NCI-H2196 (cell line): ENCODE results near the gene CSAD.

Experiments used
- DNase-seq: peaks from one replicate; lab custom pipeline; 2025; ENCODE audit not compliant: unreplicated experiment; lab: John Stamatoyannopoulos, UW

Gene CSAD

DNA sequence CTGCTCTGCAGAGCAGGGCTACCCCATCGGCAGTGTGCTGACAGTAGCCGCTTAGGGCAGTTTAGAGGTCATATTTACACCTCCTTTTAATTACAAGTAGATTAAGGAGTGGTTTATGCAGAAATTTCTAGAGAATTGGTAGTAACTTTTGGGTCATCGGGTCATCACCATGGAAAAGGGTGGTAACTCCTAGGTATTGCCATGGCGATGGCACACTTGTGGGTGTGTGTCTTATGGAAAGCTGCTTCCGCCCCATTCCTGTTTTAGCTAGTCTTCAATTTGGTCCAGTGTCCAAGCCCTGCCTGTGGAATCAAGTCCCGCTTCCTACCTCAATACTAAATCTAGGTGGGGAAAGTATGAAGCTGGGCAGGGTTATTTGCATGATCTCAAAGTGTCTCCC is 29.7 kb downstream of the CSAD start:
- no peak for DNase-seq

GRCh38 chr12:53147653-53148052 is 33.1 kb downstream of the CSAD start:
- DNase-seq: no peak

- DNase-seq: no peak
These were observed 33.5 kb downstream of the CSAD start for GRCh38 chr12:53147181-53147580.

DNA sequence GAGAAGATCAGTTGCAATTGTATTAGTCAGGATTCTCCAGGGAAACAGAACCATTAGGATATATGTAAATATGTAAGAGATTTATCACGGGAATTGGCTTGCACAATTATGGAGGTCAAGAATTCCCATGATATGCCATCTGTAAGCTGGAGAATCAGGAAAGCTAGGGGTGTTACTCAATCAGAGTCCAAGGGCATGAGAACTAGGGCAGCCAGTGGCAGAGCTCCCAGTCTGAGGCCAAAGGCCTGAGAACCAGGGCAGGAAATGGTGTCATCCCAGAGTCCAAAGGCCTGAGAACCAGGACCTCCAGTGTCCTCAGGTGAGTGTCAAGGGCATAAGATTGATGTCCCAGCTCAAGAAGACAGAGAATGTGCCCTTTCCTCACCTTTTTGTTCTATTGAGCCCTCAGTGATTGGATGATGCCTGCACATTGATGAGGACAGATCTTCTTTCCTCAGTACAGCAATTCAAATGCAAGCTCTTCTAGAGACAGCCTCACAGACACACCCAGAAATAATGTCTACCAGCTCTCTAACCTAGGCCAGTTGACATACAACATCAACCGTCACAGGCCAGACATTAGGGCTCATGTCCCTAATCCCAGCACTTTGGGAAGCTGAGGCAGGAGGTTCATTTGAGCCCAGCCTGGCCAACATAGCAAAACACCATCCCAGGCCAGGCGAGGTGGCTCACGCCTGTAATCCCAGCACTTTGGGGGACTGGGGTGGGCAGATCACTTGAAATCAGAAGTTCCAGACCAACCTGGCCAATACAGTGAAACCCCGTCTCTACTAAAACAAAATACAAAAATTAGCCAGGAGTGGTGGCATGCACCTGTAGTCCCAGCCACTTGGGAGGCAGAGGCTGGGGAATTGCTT is 35.1 kb downstream of the CSAD start:
- no peak for DNase-seq

- no peak for DNase-seq
These were observed 37.4 kb downstream of the CSAD start for GRCh38 chr12:53143355-53143754.

- DNase-seq: no peak
These were observed 47.0 kb downstream of the CSAD start for GRCh38 chr12:53133722-53134121.

GRCh38 chr12:53131844-53132243 is 48.9 kb downstream of the CSAD start:
- no peak for DNase-seq

DNA sequence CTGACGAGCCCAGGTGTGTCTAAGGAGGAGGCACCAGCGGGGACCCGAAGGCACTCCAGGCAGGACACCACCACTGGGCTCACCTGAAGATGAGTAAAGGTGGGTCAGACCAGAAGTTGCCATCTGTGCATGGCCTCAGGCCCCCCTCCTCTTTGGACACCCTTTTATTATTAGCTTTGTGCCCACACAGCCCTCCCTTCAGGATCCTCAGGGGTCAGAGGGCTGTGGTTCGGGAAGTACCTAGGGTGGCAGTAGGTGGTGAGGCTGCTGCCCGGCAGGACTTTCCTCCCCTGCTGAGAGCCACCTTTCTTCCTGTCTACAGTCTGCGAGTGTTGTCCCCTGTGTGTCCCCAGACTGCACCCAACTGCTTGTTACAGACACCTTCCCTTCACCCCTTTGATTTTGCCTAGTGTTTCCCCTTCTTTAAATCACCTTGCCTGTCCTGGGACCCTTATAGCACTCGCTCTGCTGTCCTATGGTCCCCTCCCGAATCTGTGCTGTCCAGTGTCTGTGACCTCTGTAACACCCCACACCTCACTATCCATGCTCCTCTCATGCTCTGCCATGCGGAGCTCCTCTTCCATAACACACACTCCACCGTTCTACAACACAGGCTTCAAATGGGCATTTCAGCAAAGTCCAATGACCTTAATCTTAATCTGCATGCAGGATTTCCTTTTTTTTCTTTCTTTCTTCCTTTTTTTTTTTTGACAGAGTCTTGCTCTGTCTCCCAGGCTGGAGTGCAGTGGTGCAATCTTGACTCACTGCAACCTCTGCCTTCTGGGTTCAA is 51.8 kb downstream of the CSAD start:
- DNase-seq: no peak

GRCh38 chr12:53127169-53127568 is 53.6 kb downstream of the CSAD start:
- no peak for DNase-seq

- no peak for DNase-seq
These were observed 56.4 kb downstream of the CSAD start for GRCh38 chr12:53124352-53124723.

- DNase-seq: no peak
These were observed 57.0 kb downstream of the CSAD start for GRCh38 chr12:53123578-53124351.

DNA sequence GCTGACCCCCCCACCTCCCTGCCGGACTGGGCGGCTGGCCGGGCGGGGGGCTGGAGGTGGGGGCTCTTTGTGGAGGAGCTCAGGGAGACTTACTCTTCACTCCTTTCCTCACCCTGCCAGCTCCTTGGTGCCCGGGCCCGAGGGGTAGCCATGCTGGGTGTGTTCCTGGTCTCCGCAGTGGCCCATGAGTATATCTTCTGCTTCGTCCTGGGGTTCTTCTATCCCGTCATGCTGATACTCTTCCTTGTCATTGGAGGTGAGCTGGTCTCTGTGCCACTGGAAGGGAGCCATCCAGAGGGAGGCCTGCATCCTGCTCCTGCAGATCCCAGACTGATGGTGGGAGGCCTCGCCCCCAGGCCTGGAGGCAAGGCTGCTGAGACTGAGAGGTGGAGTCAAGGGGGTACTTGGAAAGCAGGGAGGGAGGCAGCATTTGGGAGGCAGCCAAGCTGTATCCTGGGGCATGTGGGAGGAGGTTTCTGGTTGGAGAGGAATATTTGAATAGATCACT is 57.7 kb downstream of the CSAD start:
- DNase-seq: peak; percentile 9

DNA sequence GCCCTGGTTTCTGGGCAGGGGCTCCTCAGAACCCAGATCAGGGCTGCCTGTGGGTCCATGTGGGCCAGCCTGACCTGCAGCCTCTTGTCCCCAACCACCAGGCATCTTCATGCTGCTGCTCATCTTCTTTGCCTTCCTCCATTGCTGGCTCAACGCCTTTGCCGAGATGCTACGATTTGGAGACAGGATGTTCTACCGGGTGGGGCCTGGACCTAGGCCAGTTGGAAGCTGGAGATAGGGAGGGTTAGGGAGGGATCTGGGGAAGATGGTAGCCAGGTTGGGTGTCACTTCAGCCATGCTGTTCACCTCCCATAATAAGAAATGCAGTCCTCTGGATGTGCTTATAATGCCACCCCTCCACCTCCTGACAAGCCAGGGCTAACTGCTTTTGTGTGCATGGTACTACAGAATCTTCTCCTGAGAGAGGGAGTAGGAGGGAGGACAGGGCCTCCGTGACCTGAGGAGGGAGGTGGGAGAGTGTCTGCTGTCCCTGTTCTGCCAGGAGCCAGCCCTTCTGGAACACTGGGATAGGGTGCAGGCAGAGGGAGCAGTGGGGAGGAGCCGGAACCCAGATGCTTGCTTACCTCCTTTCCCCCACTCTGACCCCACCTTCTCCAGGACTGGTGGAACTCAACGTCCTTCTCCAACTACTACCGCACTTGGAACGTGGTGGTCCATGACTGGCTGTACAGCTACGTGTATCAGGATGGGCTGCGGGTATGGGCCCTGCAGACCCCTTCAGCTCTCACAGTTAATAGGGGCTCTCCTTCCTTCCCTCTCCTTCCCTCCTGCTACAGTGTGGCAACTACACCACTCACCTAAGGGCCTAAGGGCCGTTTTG is 59.8 kb downstream of the CSAD start:
- no peak for DNase-seq

GRCh38 chr12:53118751-53119300 is 61.9 kb downstream of the CSAD start:
- no peak for DNase-seq

DNA sequence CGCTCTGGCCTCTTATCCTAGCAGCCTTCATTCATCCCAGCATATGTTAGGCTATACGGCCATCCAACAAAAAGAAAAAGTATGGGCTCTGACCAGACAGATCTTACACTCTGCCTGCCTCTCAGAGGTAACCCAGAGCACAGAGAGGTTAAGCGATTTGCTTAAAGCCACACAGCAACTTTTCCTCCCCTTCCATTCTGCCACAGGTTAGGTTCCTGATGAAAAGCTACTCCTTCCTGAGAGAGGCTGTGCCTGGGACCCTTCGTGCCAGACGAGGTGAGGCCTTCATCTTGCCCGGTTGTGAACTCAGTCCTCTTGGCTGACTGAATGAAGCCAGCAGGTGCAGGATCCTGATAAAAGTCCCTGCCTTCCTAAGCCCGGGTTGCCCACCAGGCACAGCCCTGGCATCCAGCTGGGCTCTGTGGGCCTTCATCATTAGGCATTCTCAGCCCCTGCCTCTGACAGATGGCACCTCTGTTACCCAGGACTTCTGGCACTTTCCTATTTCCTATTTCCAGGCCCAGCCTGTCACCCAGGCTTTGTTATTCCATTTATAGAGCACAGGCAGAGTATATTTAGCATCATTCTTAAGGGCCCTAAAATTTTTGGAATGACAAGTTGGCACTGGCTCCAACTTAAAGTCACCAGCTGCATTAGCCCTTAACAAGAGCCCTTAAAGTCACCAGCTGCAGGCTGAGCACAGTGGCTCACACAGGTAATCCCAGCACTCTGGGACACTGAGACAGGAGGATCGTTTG is 64.7 kb downstream of the CSAD start:
- no peak for DNase-seq

DNA sequence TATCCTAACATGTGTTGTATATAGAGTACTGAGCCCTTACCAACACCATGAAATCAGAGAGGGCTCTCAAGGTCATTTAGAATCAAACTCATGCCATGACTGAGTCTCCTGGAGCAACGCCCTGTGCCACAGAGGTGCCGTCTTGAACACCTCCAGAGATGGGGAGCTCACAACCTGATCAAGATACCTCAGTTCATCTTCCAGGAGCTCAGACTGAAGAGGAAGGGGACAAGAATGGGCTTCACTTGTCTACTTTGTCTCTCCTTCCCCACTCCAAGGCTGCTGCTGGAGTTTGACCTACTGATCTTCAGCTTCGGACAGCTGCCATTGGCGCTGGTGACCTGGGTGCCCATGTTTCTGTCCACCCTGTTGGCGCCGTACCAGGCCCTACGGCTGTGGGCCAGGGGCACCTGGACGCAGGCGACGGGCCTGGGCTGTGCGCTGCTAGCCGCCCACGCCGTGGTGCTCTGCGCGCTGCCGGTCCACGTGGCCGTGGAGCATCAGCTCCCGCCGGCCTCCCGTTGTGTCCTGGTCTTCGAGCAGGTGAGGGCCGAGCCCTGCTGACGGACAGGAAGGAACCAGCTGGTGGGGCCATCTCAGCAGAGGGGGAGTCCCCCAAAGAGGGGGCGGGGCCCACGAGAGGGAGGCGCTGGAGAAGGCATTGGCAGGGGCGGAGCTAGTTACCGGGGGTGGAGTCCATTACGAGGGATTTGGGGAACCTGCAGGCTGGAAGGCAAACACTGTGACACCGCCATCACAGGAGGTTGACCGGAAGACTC is 65.4 kb downstream of the CSAD start:
- DNase-seq: no peak

DNA sequence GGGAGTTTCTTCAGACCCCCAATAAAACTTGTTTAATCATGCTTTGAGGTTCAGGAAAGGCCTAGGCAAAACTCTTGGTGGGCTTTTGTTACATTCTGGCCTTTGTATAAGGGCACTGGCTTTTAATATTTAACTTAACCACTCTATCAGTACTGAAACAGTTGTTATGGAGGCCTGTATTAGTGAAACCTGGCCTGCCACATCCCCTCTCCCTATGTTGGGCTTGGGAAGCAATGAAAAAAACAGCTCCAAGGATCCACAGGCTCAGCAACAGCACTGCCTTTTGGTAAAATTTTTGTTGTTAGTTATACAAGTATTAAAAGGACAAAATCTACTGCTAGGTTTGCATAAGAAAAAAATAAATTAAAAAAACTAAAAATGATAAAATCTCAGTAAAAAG is 66.8 kb downstream of the CSAD start:
- DNase-seq: no peak

GRCh38 chr12:53113136-53113705 is 67.5 kb downstream of the CSAD start:
- DNase-seq: no peak
